Measurements from ENCODE around the gene ANOS1.

GRCh38 chrX:8730812-8731558, 952 bp downstream of the ANOS1 start:
- no peak for TF ChIP-seq REST (IDR thresholded peaks at IDR 0.05; ENCODE audit: borderline replicate concordance)
- no peak for TF ChIP-seq CTCF (IDR thresholded peaks at IDR 0.05; ENCODE audit: poor library complexity, severe bottlenecking)
- no peak for TF ChIP-seq MXI1 (conservative IDR thresholded peaks at IDR 0.05; ENCODE audit: poor library complexity, severe bottlenecking)
- TF ChIP-seq POLR2AphosphoS5 (IDR thresholded peaks at IDR 0.05): no peak
- no peak for TF ChIP-seq EP300 (conservative IDR thresholded peaks at IDR 0.05; ENCODE audit: poor library complexity, severe bottlenecking)
- TF ChIP-seq RAD21 (conservative IDR thresholded peaks at IDR 0.05): no peak
- no peak for TF ChIP-seq SMC3 (conservative IDR thresholded peaks at IDR 0.05; ENCODE audit: poor library complexity)
